DMS 273 treated with DMSO at 0.1 percent for 48 hours (cell line): ENCODE results near the gene CEP152.

Source experiments
- DNase-seq: peaks from one replicate; lab custom pipeline; 2025; lab: John Stamatoyannopoulos, UW

The CEP152 gene

DNA sequence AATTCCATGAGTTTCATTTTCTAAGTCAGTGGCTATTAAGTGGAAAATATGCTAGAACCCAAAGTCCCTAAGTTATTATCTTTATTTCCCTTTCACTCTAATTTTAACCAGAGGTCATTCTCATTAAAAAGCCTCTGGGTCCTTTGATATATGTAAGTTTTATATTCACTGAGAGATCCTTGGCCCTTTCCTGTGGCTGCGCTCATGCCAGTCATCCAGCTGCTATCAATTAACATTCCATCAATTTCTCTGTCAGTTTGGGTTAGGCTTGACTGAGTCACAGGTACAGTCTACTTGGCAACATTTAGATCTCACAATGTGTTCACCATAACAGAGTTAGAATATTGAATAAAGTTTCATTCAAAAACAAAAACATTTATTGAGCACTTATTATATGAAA lies 107.3 kb downstream of the CEP152 start:
- no peak for DNase-seq

DNA sequence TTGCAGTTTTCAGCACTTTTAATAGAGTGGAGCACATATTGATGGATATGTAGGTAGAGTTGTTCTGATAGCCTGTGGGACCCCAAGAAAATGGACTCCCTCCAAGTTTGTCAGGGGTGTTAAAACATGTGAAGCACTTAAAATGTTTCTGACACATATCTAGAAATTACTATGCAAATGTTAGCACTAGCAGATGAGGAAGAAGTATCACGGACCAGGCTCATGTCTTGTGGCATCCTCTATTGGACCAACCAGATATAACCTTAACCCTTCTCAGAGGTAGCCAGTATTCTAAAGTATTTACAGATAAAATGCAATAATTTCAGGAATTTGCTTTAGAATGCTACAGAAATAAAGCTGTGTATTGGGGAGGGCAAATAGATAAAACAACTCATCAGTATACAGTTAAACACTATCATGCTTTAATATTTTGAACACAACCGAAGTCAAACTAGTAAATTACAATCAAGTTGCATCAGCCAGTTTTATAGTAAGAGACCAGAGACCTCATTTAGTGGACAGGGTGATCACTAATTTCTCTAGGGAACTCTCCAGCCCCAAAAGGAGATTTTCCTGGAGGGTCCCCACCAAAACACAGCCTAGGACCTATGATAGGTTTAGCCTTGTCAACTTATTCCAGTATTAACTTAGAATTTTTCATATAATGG lies 108.2 kb downstream of the CEP152 start:
- no peak for DNase-seq

DNA sequence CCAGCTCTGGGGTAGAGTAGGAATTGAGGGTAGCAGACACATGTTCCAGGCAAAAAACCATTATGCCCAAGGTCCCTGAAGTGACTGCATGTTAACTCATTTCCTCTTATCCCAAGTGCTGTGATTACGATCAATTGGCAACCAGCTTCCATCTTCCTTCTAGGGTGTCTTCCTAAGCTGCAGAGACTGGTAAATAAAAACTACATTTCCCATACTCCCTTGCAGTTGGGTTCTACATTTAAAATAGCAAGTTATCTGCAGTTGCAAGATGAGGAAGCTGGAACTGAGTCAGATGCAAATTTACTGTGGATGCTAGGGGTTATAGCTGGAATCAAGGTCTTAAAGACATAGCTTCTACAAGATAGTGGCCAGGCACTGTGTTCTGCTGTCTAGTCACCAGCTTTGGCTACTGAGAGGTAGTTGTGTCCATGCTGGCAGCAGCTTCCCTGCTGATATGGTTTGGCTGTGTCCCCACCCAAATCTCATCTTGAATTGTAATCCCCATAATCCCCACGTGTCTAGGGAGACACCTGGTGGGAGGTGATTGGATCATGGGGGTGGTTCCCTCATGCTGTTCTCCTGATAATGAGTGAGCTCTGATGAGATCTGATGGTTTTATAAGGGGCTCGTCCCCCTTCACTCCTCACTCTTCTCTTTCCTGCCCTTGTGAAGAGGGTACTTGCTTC lies 114.1 kb downstream of the CEP152 start:
- no peak for DNase-seq

DNA sequence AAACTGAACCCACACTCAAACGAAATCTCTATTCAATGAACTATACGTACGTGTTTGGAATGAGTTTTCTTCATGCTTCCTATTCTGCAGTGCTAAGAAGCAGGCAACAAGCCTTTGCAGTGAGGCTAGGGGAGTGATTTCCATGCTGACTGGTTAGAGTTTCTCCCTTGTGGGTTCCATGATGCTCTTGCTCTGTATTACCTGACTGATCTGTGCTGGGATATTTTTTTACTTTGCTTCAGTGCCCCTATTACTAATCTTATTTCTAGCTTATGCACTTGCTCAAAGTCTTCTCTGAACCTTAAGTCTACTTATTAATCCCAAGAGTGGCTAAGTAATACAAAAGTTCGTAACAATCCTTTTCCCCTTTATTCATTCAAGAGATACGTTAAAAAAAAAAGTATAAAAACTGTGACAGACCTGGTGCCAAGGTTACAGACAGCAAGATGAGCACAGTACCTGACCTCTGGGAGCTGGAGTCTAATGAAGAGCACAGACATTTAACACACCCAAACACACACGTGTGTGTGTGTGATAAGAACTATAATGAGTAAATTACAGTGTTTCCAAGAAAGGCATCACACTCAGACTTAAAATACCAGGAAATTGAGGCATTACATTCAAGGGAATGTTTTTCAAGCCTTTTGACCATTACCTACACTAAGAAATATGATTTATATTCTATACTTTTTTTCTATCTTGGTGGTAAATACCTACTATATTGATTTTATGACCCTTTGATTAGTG lies 114.9 kb downstream of the CEP152 start:
- no peak for DNase-seq

DNA sequence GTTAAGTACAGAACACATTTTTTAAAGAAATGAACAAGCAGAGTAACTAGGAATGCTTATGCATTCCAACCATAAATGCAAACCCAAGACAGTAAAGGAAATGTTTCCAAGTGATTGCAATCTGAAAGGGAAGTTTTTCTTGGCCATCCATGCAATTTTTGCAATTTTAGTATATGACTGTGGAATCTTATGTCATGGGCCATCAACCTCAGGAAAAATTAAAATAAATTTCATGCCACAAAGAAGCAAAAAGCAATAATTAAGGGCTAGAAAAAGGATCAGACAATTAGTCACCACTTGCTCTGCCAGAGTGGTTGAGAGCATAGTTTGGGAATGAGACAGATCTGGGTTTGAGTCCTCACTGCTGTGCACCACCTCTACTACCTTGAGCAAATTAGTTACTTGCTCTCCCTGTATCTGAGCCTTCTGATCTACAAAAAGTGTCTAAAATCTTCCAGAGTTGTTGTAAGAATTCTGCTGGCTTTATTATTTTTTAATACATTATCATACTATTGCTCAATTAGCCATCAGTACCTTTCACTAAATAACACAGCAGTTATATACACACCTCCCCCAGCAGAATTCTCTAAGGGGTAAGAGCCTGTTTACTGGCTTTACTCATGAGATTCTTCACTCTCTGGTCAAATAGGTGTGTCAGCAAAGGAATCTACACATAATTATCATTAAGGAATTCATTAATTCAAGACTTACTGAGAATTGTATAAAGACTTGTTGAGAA lies 115.6 kb downstream of the CEP152 start:
- no peak for DNase-seq

DNA sequence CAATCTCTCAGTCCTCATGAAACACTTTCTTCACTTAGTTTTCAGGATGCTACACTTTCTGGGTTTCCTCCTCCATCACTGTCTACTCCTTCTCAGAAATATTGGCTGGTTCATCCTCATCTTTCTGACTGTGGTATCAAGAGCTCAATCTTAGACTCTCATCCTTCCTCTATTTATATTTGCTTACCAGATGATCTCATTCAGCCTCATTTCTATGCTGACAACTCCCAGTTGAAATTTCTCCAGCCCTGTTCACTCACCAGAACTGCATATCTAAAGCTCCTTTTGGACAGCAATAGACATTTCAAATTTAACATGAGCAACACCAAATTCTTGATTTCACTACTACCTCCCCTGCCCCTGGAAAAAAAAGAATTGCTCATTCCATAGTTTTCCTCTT lies 117.4 kb downstream of the CEP152 start:
- DNase-seq, result no peak

DNA sequence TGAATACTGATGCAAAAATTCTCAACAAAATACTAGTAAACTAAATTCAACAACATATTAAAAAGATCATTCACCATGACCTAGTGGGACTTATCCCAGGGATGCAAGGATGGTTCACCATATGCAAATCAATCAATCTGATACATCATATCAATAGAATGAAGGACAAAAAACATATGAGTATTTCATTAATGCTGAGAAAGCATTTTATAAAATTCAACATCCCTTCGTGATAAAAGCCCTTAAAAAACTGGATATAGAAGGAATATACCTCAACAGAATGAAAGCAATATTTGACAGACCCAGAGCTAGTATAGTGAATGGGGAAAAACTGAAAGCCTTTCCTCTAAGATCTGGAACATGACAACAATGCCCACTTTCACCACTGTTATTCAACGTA lies 122.4 kb downstream of the CEP152 start:
- no peak for DNase-seq
